Stimulated activated CD4-positive, alpha-beta T cell treated with anti-CD3 and anti-CD28 coated beads, TNF-alpha, amount 100 ng/mL, for 4 hours (primary cell): ENCODE measurements around the gene LMX1A.

Experiments used
- DNase-seq, 3 experiments: peaks; one replicate each; pipeline ENCODE4 v3.0.0-alpha.2; 2020; ENCODE audit warnings: low read depth in 3 of 3

Gene LMX1A

DNA sequence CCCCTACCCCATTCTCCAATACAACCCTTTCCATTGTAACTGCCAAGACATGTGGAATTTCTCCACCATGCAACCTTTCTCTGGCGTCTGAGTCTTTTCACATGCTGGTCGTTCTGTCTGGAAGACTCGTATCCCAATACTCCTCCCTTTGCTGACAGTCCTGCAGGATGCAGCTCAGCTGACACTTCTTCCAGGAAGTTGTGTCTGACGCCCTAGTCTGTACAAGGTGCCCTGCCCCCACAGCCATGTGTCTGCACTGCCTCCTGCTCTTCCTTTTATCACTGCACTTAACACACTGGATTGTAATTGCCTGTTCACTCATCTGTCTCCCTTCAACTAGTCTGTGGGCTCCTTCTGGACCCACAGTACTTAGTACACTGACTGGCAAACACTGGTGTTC lies 188.0 kb downstream of the LMX1A start:
- DNase-seq = no peak

- DNase-seq = no peak
Observed at GRCh38 chr1:165162671-165163241, 193.8 kb downstream of the LMX1A start.

GRCh38 chr1:165161130-165161529 lies 195.4 kb downstream of the LMX1A start:
- no peak for DNase-seq

DNA sequence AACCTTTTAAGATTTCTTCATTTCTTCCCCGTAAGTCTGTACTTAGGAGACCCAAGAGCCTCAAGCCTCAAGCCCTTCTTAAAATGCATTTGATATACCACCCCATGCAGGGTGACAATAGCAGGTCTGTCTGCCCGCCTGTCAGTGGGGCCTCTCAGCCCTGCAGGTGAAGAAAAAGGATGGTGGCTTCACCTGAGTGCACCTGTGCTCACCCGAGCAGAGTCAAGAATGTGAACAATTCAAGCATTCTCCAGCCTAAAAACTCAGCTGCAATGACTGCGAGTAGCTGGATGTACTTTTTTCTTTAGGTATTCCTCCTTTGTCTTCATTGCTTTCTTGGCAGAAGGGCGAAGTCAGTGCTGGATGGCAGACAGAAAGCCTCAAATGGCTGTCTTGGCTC lies 203.3 kb downstream of the LMX1A start:
- no peak for DNase-seq

DNA sequence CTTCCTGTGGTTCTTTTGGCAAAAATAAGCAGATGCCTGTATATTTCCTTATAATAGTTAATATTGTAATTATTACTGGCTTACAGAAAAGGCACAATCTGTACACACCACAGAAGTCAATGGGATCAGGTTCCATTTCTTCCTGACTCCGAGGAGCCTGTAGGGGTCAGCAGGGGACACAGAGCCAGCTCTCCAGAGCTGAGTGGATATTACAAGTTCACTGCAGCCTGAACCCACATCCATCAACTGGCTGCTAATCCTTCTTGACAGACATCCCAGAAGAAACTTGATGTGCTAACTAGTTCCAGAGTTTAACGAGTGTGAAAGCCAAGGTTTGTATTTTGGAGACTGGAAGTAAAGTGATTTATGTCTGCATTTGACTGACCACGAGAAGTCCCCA lies 203.8 kb downstream of the LMX1A start:
- no peak for DNase-seq

- no peak for DNase-seq
Observed at GRCh38 chr1:165152109-165152508, 204.4 kb downstream of the LMX1A start.
